ENCODE results near the gene TMEM255A.

TMEM255A gene

GRCh38 chrX:120235284-120235683 lies 76.0 kb downstream of the TMEM255A start:
- no peak for TF ChIP-seq CTCF (IDR thresholded peaks at IDR 0.05)
- no peak for DNase-seq (ENCODE audit: low spot score)
- H3K27ac ChIP-seq: no peak overlapping the region
- H3K4me3 ChIP-seq: no peak overlapping the region

GRCh38 chrX:120228187-120228908 lies 82.9 kb downstream of the TMEM255A start:
- H3K27ac ChIP-seq: no peak overlapping the region
- DNase-seq (ENCODE audit: low spot score): no peak
- H3K4me3 ChIP-seq: no peak overlapping the region
- no peak for TF ChIP-seq CTCF (IDR thresholded peaks at IDR 0.05)

- no peak for TF ChIP-seq CTCF (IDR thresholded peaks at IDR 0.05)
- DNase-seq (ENCODE audit: low spot score): no peak
- no peak overlapping the region for H3K27ac ChIP-seq
- H3K4me3 ChIP-seq: no peak overlapping the region
Measured at GRCh38 chrX:120224388-120224787, 86.9 kb downstream of the TMEM255A start.

GRCh38 chrX:120223374-120223773 lies 87.9 kb downstream of the TMEM255A start:
- no peak for DNase-seq (ENCODE audit: low spot score)
- Histone ChIP-seq H3K4me3 (no peak overlapping the region), H3K27ac (no peak overlapping the region)
- TF ChIP-seq CTCF (IDR thresholded peaks at IDR 0.05): no peak

GRCh38 chrX:120213438-120214265 lies 97.6 kb downstream of the TMEM255A start:
- H3K4me3 ChIP-seq: no peak overlapping the region
- no peak for DNase-seq (ENCODE audit: low spot score)
- H3K27ac ChIP-seq: no peak overlapping the region
- peak; percentile 57 for TF ChIP-seq CTCF (IDR thresholded peaks at IDR 0.05)
